Fibroblast of pulmonary artery (primary cell): ENCODE measurements around the gene JTB.

ENCODE experiments used
- DNase-seq: peaks from one replicate; pipeline ENCODE4 v3.0.0-alpha.2; 2010; ENCODE audit warnings: low read depth
- H3K4me3 ChIP-seq: replicated peaks from 2 replicates; pipeline ENCODE4 v1.5.1; 2011; ENCODE audit warnings: low read depth, mild to moderate bottlenecking, control low read depth, low read length, moderate library complexity
- TF ChIP-seq, protein P1 (sequence below): IDR thresholded peaks from 2 replicates; pipeline ENCODE4 v1.5.1; 2011; ENCODE audit warnings: mild to moderate bottlenecking, control low read depth, low read length, inconsistent platforms; ENCODE audit errors: missing control alignments

The JTB gene

DNA sequence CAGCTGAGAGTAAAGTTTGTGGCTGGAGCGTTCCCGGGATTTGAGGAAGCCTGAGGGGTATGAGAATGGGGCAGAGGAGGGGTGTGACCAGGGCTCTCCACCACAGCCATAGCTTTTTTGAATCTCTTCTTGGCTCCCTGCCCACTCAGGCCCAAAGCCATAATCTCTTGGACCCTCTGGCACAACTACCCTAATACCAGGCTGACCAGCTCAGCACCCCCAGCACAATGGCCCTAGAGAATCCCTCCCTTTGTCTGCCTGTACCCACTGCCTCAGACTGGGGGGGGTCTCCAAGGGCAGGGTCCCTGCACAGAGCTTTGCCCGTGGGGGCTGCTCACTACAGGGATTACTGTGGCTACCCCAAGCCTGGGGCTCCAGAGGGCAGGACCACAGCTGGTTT is 38.5 kb downstream of the JTB start:
- TF ChIP-seq, protein P1, sequence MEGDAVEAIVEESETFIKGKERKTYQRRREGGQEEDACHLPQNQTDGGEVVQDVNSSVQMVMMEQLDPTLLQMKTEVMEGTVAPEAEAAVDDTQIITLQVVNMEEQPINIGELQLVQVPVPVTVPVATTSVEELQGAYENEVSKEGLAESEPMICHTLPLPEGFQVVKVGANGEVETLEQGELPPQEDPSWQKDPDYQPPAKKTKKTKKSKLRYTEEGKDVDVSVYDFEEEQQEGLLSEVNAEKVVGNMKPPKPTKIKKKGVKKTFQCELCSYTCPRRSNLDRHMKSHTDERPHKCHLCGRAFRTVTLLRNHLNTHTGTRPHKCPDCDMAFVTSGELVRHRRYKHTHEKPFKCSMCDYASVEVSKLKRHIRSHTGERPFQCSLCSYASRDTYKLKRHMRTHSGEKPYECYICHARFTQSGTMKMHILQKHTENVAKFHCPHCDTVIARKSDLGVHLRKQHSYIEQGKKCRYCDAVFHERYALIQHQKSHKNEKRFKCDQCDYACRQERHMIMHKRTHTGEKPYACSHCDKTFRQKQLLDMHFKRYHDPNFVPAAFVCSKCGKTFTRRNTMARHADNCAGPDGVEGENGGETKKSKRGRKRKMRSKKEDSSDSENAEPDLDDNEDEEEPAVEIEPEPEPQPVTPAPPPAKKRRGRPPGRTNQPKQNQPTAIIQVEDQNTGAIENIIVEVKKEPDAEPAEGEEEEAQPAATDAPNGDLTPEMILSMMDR: no peak
- DNase-seq: no peak
- no peak overlapping the region for H3K4me3 ChIP-seq

DNA sequence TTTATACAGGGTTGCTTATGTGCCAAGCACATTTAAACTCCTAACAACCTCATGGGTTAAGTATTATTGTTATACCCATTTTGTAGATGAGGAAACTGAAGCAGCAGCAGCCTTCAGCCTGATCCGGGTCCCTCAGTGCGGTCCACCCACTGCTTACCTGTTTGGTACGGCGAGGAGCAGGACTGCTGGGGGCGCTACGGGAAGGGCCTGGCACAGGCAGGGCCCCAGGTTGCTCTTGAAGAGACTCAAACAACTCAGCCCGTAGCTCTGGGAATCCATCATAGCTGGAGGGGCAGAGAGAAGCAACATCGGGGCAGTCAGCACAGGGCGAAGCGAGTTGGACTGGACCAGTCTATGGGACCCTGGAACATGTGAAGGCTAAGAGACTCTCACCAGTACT is 40.1 kb downstream of the JTB start:
- TF ChIP-seq, protein P1: no peak

DNA sequence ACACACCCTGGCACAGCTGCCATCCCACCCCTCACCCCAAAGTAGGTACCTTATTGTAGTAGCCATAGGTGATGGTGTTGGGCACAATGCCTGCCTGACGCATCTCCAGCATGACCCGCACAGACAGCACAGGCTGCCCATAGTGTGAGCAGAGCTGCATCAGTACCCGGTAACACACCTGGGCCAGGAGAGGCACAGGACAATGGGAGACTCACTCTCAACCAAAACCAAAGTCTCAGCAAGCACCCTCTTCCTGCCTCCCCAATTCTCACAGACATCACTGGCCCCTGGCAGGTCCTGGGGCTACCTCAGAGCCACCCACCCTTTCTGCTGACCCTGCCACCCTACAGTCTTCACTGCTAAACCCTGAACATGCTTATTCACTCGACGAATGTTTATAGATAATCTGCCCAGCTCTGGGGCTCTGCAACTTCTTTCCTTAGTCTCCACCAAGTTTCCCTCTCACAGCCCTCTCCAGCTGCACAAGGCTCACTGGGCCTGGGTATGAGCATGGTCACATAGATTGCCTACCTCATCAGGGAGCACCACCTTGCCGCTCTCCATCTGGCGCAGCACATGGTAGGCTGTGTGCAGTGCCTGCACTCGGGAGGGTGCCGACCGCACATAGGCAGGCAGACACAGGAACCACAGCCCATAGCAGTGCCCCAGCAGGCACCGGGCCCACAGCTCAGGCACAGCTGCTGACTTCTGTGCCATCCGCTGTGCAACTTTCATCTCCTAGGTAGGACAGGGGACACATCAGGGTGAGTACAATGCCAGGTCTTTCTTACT is 41.3 kb downstream of the JTB start:
- H3K4me3 ChIP-seq: no peak overlapping the region
- no peak for DNase-seq
- TF ChIP-seq, protein P1: no peak

More for the DNA sequence above, 40.1 kb downstream of the JTB start:
- no peak for DNase-seq
- no peak overlapping the region for H3K4me3 ChIP-seq

DNA sequence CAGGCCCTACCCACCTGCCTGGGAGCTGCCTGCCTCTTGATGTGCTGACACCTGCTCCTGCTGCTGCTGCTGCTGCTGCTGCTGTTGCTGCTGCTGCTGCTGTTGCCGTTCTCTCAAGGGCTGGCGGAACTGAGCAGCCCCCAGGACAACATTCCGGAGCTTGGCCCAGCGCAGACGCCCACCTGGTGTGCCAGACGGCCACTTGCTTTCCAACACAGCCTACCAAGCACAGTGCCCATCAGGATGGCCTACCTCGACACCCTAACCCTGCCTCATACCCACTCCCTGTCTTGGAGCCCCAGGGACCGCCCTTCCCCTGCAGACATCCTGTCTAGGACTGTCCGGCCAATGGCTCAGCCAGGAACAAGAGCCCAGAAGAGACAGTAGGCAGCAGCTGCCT is 42.7 kb downstream of the JTB start:
- DNase-seq: no peak
- TF ChIP-seq, protein P1: no peak
- no peak overlapping the region for H3K4me3 ChIP-seq

DNA sequence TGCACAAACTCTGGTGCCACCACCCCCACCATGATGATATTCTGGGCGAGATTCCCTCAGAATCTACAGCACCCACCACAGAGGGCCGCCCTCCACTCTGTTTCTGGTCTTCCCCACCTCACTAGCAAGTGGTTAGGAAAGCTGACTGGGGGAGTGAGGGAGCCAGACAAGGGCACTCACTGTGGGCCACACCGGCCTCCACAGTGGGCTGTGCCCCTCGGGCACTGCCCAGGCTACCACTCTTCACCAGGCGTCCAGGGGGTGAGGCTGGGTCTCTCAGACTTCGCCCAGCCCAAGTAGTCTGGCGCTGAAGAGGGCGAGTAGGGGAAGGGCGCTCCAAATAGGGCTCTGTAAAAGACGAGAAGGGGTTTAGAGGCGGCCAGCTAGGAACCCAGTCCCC is 43.5 kb downstream of the JTB start:
- TF ChIP-seq, protein P1: no peak
- H3K4me3 ChIP-seq: no peak overlapping the region
- DNase-seq: no peak

DNA sequence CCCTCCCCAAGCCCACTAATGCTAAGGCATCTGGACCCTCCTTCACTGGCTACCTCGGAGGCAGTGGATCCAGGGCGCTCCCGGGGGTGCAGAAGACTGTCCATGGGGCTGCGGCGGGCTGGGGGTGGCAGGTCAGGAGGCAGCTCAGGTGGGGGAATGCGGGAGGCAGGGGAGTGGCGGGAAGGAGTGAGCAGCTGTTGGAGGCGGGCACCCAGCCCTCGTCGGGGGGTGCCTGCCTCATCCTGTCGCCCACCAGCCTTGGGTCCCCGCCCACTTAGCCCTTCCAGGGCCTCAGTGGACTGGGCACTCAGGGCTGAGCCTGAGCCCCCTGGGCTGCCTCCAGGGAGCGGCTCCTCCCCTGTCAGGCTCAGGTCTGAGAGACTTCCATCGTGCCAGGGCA is 44.0 kb downstream of the JTB start:
- no peak overlapping the region for H3K4me3 ChIP-seq
- DNase-seq: no peak
- TF ChIP-seq, protein P1: no peak
